Aorta (tissue), 5 donors: ENCODE measurements around the gene HSD3B1. TPM values are rescaled to one million over a fixed set of nuclear protein-coding genes. Genes with fewer than 3 reads are reported as not detected.

Experiments
- ATAC-seq: fragments of 200-7000 bp; cut with Tn5 transposase; one replicate; pipeline ENCODE4 v1.9.1; 2022; ENCODE audit warnings: moderate library complexity; ENCODE audit not compliant: low FRiP score
- DNase-seq, 2 donors: peaks; one replicate each; pipeline ENCODE4 v3.0.0-alpha.2; 2020
- H3K27ac ChIP-seq, 2 donors: one replicate each; pipeline ENCODE4 v1.5.1; 2013; ENCODE audit warnings: low read length in 2 of 2, mild to moderate bottlenecking in 2 of 2, moderate library complexity in 2 of 2, control low read depth in 1 of 2, inconsistent platforms in 1 of 2, low read depth in 1 of 2
- H3K27me3 ChIP-seq, 2 donors: one replicate each; pipeline ENCODE4 v1.6.1; 2013; ENCODE audit warnings: control low read depth in 1 of 2, low read length in 1 of 2, mild to moderate bottlenecking in 1 of 2, moderate library complexity in 1 of 2; ENCODE audit not compliant: insufficient read depth in 2 of 2, control insufficient read depth in 1 of 2
- H3K36me3 ChIP-seq, 2 donors: one replicate each; pipeline ENCODE4 v1.6.1; 2013; ENCODE audit warnings: control low read depth in 1 of 2, low read length in 1 of 2, mild to moderate bottlenecking in 1 of 2; ENCODE audit not compliant: insufficient read depth in 2 of 2, control insufficient read depth in 1 of 2
- H3K4me1 ChIP-seq, 2 donors: one replicate each; pipeline ENCODE4 v1.6.1; 2013; ENCODE audit warnings: low read length in 2 of 2, control low read depth in 1 of 2, mild to moderate bottlenecking in 1 of 2, moderate library complexity in 1 of 2; ENCODE audit not compliant: insufficient read depth in 2 of 2, control insufficient read depth in 1 of 2
- H3K4me3 ChIP-seq, 2 donors: one replicate each; pipeline ENCODE4 v1.5.1; 2013; ENCODE audit warnings: low read length in 2 of 2, control low read depth in 1 of 2, mild to moderate bottlenecking in 1 of 2
- H3K9me3 ChIP-seq: one replicate; pipeline ENCODE4 v1.6.1; 2013; ENCODE audit warnings: mild to moderate bottlenecking, low read length; ENCODE audit not compliant: control insufficient read depth
- WGBS, 2 donors: extraction: QIAGEN DNeasy Blood & Tissue Kit; methylation state at CpG; one replicate each; pipeline ENCODE4 v1.1.7; 2013; 5-methylcytosine and 5-hydroxymethylcytosine counted together
- intact Hi-C, 2 donors: fragments of 100-400 bp; cut with DNase I; formaldehyde crosslinking; loops; one replicate each; pipeline versions ENCODE4 v1.14.2 to v1.15.0; 2022
- polyA plus RNA-seq, 2 donors: library from polyadenylated mRNA; stranded (reverse); fragments of 200-250 nt; gene quantifications; one replicate each; pipeline ENCODE4 v1.2.3, GENCODE V29; 2013
- total RNA-seq, 2 donors: library from RNA; stranded (reverse); fragmentation: NEBNext Ultra II Directional; extraction: Animal tissue kit (Norgen Biotek cat#: 25700); gene quantifications; one replicate each; pipeline ENCODE4 v1.2.1, GENCODE V29; 2021
- donor health status: healthy with polysubstance abuse.
- donor health status: Bipolar disorder and iron deficiency.
- donor health status: DM: no; HTN: no; CAD: no.
- donor health status: DM: no; HTN: no; CAD: no.
- donor health status: DM: yes; HTN: yes; CAD: no.

HSD3B1 gene
- total and polyA plus RNA-seq, 4 donors = not detected

- DNase-seq = no peak
- H3K9me3 ChIP-seq = no peaks in the 10 kb centered on the region
- 78 to 82% methylated on average over 6 of the region's 6 CpGs for WGBS, 2 donors
- no peaks in the 10 kb centered on the region for H3K36me3 ChIP-seq
- H3K4me1 ChIP-seq = no peaks in the 10 kb centered on the region
- intact Hi-C loops = no loop called here
- no peak overlapping the region for H3K4me3 ChIP-seq
- H3K27ac ChIP-seq = no peak overlapping the region
- ATAC-seq = no peak
- H3K27me3 ChIP-seq = peaks cover 0 to 2% of the 10 kb centered on the region in 2 donors
Observed at GRCh38 chr1:119483441-119484200, 23.4 kb upstream of the HSD3B1 start.

GRCh38 chr1:119485201-119485600 is 21.8 kb upstream of the HSD3B1 start:
- no peak for ATAC-seq
- DNase-seq = no peak
- H3K4me1 ChIP-seq = no peaks in the 10 kb centered on the region
- no peaks in the 10 kb centered on the region for H3K27me3 ChIP-seq
- H3K27ac ChIP-seq = no peak overlapping the region
- H3K4me3 ChIP-seq = no peak overlapping the region
- H3K36me3 ChIP-seq = no peaks in the 10 kb centered on the region
- no peaks in the 10 kb centered on the region for H3K9me3 ChIP-seq
- intact Hi-C loops = no loop called here
- WGBS, 2 donors = 37 to 39% methylated on average over 4 of the region's 4 CpGs

GRCh38 chr1:119488216-119488615 is 18.8 kb upstream of the HSD3B1 start:
- Histone ChIP-seq H3K36me3 (no peaks in the 10 kb centered on the region), H3K4me3 (no peak overlapping the region)

GRCh38 chr1:119489201-119489600 is 17.8 kb upstream of the HSD3B1 start:
- Histone ChIP-seq H3K27ac (no peak overlapping the region), H3K9me3 (no peaks in the 10 kb centered on the region), H3K36me3 (no peaks in the 10 kb centered on the region), H3K27me3 (no peaks in the 10 kb centered on the region), H3K4me3 (no peak overlapping the region), H3K4me1 (no peaks in the 10 kb centered on the region)
- intact Hi-C loops = no loop called here
- 58 to 63% methylated on average over 2 of the region's 2 CpGs for WGBS, 2 donors
- no peak for ATAC-seq
- no peak for DNase-seq

More at GRCh38 chr1:119488216-119488615, 18.8 kb upstream of the HSD3B1 start:
- intact Hi-C loops = no loop called here
- DNase-seq (no peak), ATAC-seq (no peak)
- Histone ChIP-seq H3K27ac (no peak overlapping the region), H3K9me3 (no peaks in the 10 kb centered on the region), H3K27me3 (no peaks in the 10 kb centered on the region), H3K4me1 (no peaks in the 10 kb centered on the region)
- WGBS, 2 donors = 74 to 79% methylated on average over 4 of the region's 4 CpGs

GRCh38 chr1:119490925-119491324 is 16.1 kb upstream of the HSD3B1 start:
- Histone ChIP-seq H3K9me3 (no peaks in the 10 kb centered on the region), H3K27ac (no peak overlapping the region), H3K36me3 (no peaks in the 10 kb centered on the region), H3K4me1 (no peaks in the 10 kb centered on the region), H3K4me3 (no peak overlapping the region), H3K27me3 (no peaks in the 10 kb centered on the region)
- ATAC-seq (no peak), DNase-seq (no peak)
- intact Hi-C loops = no loop called here

GRCh38 chr1:119492763-119493162 is 14.2 kb upstream of the HSD3B1 start:
- DNase-seq = no peak
- Histone ChIP-seq H3K4me1 (no peaks in the 10 kb centered on the region), H3K27ac (no peak overlapping the region), H3K36me3 (no peaks in the 10 kb centered on the region), H3K27me3 (no peaks in the 10 kb centered on the region), H3K9me3 (peaks cover 3% of the 10 kb centered on the region), H3K4me3 (no peak overlapping the region)
- WGBS, 2 donors = 73 to 78% methylated on average over 2 of the region's 2 CpGs
- ATAC-seq = no peak
- intact Hi-C loops = no loop called here

GRCh38 chr1:119504831-119505230 is 2.2 kb upstream of the HSD3B1 start:
- no peaks in the 10 kb centered on the region for H3K27me3 ChIP-seq
- ATAC-seq = no peak
- no peak overlapping the region for H3K4me3 ChIP-seq
- no peaks in the 10 kb centered on the region for H3K9me3 ChIP-seq
- H3K36me3 ChIP-seq = no peaks in the 10 kb centered on the region
- H3K27ac ChIP-seq = no peak overlapping the region
- DNase-seq = no peak
- H3K4me1 ChIP-seq = no peaks in the 10 kb centered on the region
- 74 to 79% methylated on average over 4 of the region's 4 CpGs for WGBS, 2 donors
- intact Hi-C loops = no loop called here

- Histone ChIP-seq H3K9me3 (peaks cover 2% of the 10 kb centered on the region), H3K4me1 (no peaks in the 10 kb centered on the region), H3K27me3 (no peaks in the 10 kb centered on the region), H3K36me3 (no peaks in the 10 kb centered on the region), H3K4me3 (no peak overlapping the region), H3K27ac (no peak overlapping the region)
- WGBS, 2 donors = 85 to 93% methylated on average over 2 of the region's 2 CpGs
- intact Hi-C loops = no loop called here
- ATAC-seq (no peak), DNase-seq (no peak)
Observed at GRCh38 chr1:119510046-119510445, 3.0 kb downstream of the HSD3B1 start.

GRCh38 chr1:119515221-119515620 is 8.2 kb downstream of the HSD3B1 start:
- 89 to 93% methylated on average over 5 of the region's 5 CpGs for WGBS, 2 donors
- no peaks in the 10 kb centered on the region for H3K36me3 ChIP-seq
- ATAC-seq = no peak
- DNase-seq = no peak
- H3K9me3 ChIP-seq = peaks cover 3% of the 10 kb centered on the region
- no peak overlapping the region for H3K27ac ChIP-seq
- intact Hi-C loops = no loop called here
- H3K27me3 ChIP-seq = no peaks in the 10 kb centered on the region
- no peaks in the 10 kb centered on the region for H3K4me1 ChIP-seq
- no peak overlapping the region for H3K4me3 ChIP-seq
